GM19468 (cell line): ENCODE results near the gene FOXRED1.
"Not testable (repeated sequence)": the region's sequence is repeated elsewhere in the genome, so short reads cannot be mapped to it uniquely, and the experiment has no call there.

ENCODE experiments used
- ATAC-seq: cut with Tn5 transposase; IDR thresholded peaks from one replicate; pipeline ENCODE4 v1.9.1; 2021; ENCODE audit warnings: mild to moderate bottlenecking, moderate library complexity, moderate number of reproducible peaks; ENCODE audit not compliant: unreplicated experiment; ENCODE audit errors: extremely low read depth

Gene FOXRED1

GRCh38 chr11:126267650-126268049 is 1.3 kb upstream of the FOXRED1 start:
- ATAC-seq = no peak

GRCh38 chr11:126268361-126268707 is 620 bp upstream of the FOXRED1 start:
- no peak for ATAC-seq

DNA sequence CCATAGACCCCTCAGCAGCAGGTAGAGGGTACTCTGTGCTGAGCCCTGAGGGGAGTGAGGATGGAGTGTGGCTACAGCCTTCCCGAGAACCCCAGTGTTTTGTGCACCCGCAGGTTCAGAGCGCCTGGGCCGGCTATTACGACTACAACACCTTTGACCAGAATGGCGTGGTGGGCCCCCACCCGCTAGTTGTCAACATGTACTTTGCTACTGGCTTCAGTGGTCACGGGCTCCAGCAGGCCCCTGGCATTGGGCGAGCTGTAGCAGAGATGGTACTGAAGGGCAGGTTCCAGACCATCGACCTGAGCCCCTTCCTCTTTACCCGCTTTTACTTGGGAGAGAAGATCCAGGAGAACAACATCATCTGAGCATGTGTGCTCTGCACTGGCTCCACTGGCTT is 8.4 kb downstream of the FOXRED1 start:
- no peak for ATAC-seq

DNA sequence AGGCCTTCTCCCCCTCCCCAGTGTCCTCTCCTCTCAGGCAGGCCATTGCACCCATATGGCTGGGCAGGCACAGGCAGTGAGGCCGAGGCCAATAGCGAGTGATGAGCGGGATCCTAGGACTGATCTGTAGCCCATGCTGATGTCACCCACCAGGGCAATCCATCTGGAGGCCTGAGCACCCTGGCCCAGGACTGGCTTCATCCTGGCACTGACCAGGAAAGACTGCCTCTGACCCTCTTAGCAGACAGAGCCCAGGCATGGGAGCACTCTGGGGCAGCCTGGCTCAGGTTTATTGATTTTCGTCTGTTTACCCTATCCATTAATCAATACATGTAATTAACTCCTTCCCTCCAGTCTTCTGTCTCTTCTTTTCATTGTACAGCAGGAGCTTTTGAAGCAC is 8.8 kb downstream of the FOXRED1 start:
- no peak for ATAC-seq

DNA sequence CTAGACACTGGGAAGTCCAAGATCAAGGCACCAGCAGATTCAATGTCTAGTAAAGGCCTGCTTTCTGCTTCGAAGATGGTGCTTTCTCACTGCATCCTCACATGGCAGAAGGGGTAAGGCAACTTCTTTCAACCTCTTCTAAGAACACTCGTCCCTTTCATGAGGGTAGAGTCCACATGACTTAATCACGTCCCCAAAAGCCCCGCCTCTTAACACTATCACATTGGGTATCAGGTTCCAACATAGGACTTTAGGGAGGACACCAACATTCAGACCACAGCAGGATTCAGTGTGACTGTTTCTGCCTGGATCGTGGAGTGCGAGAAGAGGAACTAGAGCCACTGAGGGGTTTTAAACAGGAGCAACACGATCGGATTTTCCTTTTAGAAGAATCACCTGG is 10.2 kb downstream of the FOXRED1 start:
- no peak for ATAC-seq

GRCh38 chr11:126280595-126280994 is 11.6 kb downstream of the FOXRED1 start:
- no peak for ATAC-seq

DNA sequence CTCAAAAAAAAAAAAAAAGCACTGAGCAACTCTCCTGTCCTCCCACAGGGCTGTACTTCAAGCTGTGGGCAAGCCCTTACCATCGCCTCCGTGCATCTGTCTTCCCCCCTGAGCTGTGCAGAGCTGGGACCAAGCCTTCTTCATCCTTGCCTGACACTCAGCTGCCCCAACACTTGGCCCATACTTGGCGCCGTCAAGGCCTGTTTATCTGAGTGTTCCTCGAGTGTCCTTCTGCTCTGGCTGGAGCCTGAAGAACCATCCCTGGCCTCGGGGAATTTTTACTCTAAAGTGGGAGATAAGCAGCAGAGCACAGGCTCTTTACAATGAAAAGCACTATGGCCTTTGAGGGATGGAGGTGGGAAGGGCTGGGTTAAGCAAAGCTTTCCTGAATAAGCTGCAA is 12.3 kb downstream of the FOXRED1 start:
- no peak for ATAC-seq

- no peak for ATAC-seq
Observed at GRCh38 chr11:126281666-126282175, 12.8 kb downstream of the FOXRED1 start.

- ATAC-seq = no peak
Observed at GRCh38 chr11:126282361-126282735, 13.4 kb downstream of the FOXRED1 start.

GRCh38 chr11:126282736-126283591 is 14.0 kb downstream of the FOXRED1 start, which contains the start of gene TIRAP:
TSS of gene TIRAP (plus strand) at chr11:126283093. CDS start at chr11:126290895, 7,802 bp downstream.
- ATAC-seq = no peak

DNA sequence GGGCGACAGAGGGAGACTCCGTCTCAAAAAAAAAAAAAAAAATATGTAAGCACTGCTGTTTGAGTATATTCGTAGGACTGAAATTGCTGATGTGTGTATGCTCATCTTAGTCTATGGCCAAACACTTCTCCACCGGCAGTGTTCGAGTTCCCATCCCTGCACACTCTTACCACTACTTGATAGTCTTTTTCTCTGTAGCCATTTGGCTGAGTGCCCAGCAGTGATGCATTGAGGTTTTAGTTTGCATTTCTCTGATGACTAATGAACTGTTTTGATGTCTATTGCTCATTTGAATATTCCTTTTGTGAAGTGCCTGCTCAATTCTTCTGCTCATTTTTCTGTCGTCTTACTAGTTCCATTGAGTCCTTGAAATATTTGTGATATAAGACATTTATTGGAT is 15.9 kb downstream of the FOXRED1 start:
- peak; percentile 63 for ATAC-seq

GRCh38 chr11:126288237-126288636 is 19.3 kb downstream of the FOXRED1 start:
- no peak for ATAC-seq

GRCh38 chr11:126290887-126291286 is 21.9 kb downstream of the FOXRED1 start:
- ATAC-seq = no peak

DNA sequence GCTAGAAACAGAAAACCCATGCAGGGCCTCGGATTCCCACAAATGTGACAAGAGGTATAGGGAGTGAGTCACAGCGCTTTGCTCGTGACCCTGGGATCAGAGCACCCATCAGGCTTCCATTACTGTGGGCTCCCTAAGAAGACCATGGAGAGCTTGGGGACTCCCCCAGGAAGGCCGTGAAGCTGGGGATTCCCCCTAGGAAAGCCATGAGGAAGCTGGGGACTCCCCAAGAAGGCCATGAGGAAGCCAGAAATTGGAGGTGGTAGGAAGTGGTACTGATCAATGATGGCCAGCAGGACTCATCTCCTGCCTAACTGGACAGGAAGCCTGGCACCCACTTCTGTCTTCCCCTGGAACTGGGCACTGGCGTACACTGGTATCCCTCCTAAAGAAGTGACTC is 24.8 kb downstream of the FOXRED1 start:
- ATAC-seq = no peak

DNA sequence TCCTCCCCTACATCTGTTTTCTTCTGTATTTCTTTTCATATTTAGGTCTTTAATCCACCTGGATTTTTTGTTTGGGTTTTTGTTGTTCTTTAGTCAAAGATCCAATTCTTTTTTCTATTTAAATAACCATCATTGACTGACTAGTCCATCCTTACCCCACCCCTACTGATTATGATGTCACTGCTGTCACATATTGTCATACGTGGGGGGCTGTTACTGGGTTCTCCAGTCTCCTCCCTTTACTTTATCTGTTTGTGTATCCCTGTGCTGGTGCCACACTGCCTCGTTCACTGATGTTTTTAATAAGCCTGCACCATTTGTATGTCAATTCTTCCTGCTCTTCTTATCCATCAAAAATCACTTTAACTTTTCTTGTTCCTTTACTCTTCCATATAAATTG is 28.1 kb downstream of the FOXRED1 start:
- no peak for ATAC-seq

DNA sequence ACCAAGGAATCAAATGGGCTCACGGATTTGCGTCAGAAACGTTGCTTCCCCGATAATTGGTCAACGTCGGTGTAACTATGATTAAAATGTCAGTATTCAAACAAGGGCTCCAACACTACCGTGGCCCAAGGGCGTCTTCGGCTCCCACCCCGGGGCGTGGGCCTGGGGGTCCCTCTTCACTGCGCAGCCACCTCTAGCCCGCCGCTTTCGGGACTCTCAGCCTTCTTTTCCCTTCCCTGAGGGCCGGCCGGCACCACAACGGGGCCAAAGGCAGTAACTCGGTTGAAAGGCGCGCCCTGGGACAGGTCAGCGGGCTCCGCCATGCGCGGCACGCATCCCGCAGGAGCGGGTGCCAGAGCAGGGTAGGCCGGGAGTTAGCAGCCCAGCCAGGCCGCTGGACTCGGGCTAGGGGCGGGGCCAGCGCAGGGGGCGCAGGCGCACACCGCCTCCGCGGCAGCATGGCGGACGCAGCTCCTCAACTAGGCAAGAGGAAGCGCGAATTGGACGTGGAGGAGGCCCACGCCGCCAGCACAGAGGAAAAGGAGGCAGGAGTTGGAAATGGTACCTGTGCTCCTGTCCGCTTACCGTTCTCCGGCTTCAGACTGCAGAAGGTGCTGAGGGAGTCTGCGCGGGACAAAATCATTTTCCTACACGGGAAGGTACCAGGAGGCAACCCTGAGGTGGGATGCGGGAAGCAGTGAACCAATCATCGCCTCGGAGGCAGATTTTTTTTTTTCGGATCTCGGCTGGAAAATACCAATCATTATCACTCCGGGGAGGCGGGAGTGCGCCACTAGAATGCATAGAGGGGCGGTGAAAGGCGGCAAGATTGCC is 34.9 kb downstream of the FOXRED1 start, which contains the start of gene DCPS:
DCPS (plus strand) TSS at position 438 of the 834 bp plus-strand sequence; CDS start at position 459, 21 bp downstream.
- ATAC-seq = peak; percentile 81

DNA sequence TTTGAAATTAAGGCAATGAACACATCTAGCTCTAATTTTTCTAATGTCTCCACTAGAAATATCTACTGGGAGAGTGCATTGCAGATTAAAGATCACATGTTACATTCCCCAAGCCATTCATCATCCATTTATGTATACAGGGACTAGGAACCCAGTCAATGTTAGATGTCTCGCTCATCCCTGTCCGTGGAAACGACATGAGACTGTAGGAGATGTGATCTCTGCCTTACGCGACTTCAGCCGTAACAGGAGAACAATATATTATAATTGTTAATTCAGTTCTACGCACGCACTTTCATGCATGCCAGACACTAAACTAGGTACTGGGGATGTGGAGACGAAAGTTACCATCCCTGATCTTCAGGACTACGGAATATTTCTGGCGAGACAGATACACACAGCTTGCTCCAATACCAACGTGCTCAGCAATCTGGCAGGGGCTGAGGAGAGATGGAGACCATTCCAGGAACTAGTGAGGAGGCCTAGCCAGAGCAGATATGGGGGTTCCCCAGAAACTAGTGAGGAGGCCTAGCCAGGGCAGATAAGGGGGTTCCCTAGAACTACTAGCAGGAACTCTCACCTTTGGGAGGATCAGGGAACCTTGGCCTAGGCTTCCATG is 35.6 kb downstream of the FOXRED1 start:
- no peak for ATAC-seq

GRCh38 chr11:126305699-126306098 is 36.7 kb downstream of the FOXRED1 start:
- ATAC-seq = no peak

- no peak for ATAC-seq
Observed at GRCh38 chr11:126307706-126308105, 38.8 kb downstream of the FOXRED1 start.

- no peak for ATAC-seq
Observed at GRCh38 chr11:126308271-126308671, 39.3 kb downstream of the FOXRED1 start.

GRCh38 chr11:126308771-126309170 is 39.8 kb downstream of the FOXRED1 start:
- not testable (repeated sequence) for ATAC-seq
